ENCODE results near the gene ZYG11B. TPM values are rescaled to one million over a fixed set of nuclear protein-coding genes. Genes with fewer than 3 reads are reported as not detected.
"Not testable (repeated sequence)": the region's sequence is repeated elsewhere in the genome, so short reads cannot be mapped to it uniquely, and the experiment has no call there.

ZYG11B gene
- total RNA-seq, 1 experiment from 2014 or later: 20.6 TPM

GRCh38 chr1:52842643-52843310 is 116.5 kb downstream of the ZYG11B start, which contains the start of gene ZYG11A:
Gene ZYG11A, plus strand, starts transcription at chr1:52842760. Its CDS starts 124 bp downstream, at chr1:52842884.
- Histone ChIP-seq H4K5ac (ENCODE audit: insufficient read length, low read depth, low read length) (no peak within 1 kb of the TSS), H3K9ac (ENCODE audit: extremely low read depth, insufficient read length, low read length) (no peak within 1 kb of the TSS), H4K8ac (replicated peaks; ENCODE audit: insufficient read length, low read depth, low read length) (no peak within 1 kb of the TSS), H4K20me1 (ENCODE audit: control insufficient read depth, insufficient read depth, insufficient read length) (no peaks in the 10 kb centered on the region), H2BK120ac (ENCODE audit: low read depth, low read length, poor library complexity, severe bottlenecking) (no peak within 1 kb of the TSS), H2BK12ac (ENCODE audit: insufficient read length, low read depth, low read length) (no peak within 1 kb of the TSS), H3K23me2 (ENCODE audit: insufficient read length, low read depth, low read length, poor library complexity, severe bottlenecking) (peaks cover 10% of the 10 kb centered on the region), H3K4me2 (ENCODE audit: insufficient read depth, insufficient read length, low read length) (peak within 1 kb of the TSS; percentile 63), H3K4ac (ENCODE audit: low read depth, low read length) (no peak within 1 kb of the TSS), H3K27ac (ENCODE audit: insufficient read length, low read depth, low read length) (no peak within 1 kb of the TSS), H2AFZ (ENCODE audit: low read length) (no peak within 1 kb of the TSS), H3K14ac (ENCODE audit: insufficient read depth, low read length) (peak within 1 kb of the TSS; percentile 27), H2BK20ac (ENCODE audit: low read depth, low read length, poor library complexity, severe bottlenecking) (no peak within 1 kb of the TSS), H2BK5ac (ENCODE audit: insufficient read length, low read length) (no peak within 1 kb of the TSS), H3K56ac (ENCODE audit: insufficient read length, low read depth, low read length) (no peak within 1 kb of the TSS), H3K18ac (ENCODE audit: insufficient read length, low read depth, low read length) (no peak within 1 kb of the TSS), H4K91ac (ENCODE audit: insufficient read length, low read depth, low read length) (no peak within 1 kb of the TSS), H3K79me1 (ENCODE audit: insufficient read depth, low read depth, low read length, poor library complexity, severe bottlenecking) (no peaks in the 10 kb centered on the region), H2BK15ac (ENCODE audit: low read depth, low read length) (no peak within 1 kb of the TSS), H3K23ac (ENCODE audit: insufficient read length, low read depth, low read length) (no peak within 1 kb of the TSS), H3K79me2 (ENCODE audit: insufficient read depth, low read length) (no peaks in the 10 kb centered on the region), H3T11ph (ENCODE audit: low read length) (no peak within 1 kb of the TSS), H3K9me3 (ENCODE audit: control insufficient read depth, low read depth, low read length) (no peaks in the 10 kb centered on the region), H3K4me1 (ENCODE audit: insufficient read depth, low read length) (no peaks in the 10 kb centered on the region), H3K27me3 (ENCODE audit: insufficient read depth, low read length) (peaks cover 4% of the 10 kb centered on the region; the same call in 1 of the 2 replicates), H2AK5ac (ENCODE audit: insufficient read length, low read length) (no peak within 1 kb of the TSS)
- DNase-seq: peak; percentile 90
- WGBS (ENCODE audit: extremely low coverage, insufficient read length, low lambda C conversion rate): no CpG with 5 or more reads among the region's 88 CpGs
- Mint-ChIP-seq H3K36me3 (ENCODE audit: insufficient read depth in 1 of 3, low read depth in 3 of 3) (no peaks in the 10 kb centered on the region), H3K4me1 (peaks cover 5 to 8% of the 10 kb centered on the region in 2 experiments; a peak in 3 of 4 replicates), H3K9me3 (no peaks in the 10 kb centered on the region), H3K27me3 (ENCODE audit: low read depth) (peaks cover 46% of the 10 kb centered on the region), H3K4me3 (peak within 1 kb of the TSS; percentile 63 to 79), H3K27ac (no peak within 1 kb of the TSS)
- TF ChIP-seq CTCF (conservative IDR thresholded peaks at IDR 0.05): peak; percentile 35; the same call in 2 of the 3 replicates

- not testable (repeated sequence) for H3K14ac ChIP-seq (ENCODE audit: insufficient read depth, low read length); H3K36me3 Mint-ChIP-seq (ENCODE audit: insufficient read depth in 1 of 3, low read depth in 3 of 3); H4K20me1 ChIP-seq (ENCODE audit: control insufficient read depth, insufficient read depth, insufficient read length); H3K4me1 ChIP-seq (ENCODE audit: insufficient read depth, low read length); H3K27ac Mint-ChIP-seq; DNase-seq; H2AK5ac ChIP-seq (ENCODE audit: insufficient read length, low read length); H4K91ac ChIP-seq (ENCODE audit: insufficient read length, low read depth, low read length); H3K79me1 ChIP-seq (ENCODE audit: insufficient read depth, low read depth, low read length, poor library complexity, severe bottlenecking); H2BK120ac ChIP-seq (ENCODE audit: low read depth, low read length, poor library complexity, severe bottlenecking); H3K27me3 ChIP-seq (ENCODE audit: insufficient read depth, low read length); H3K4me3 Mint-ChIP-seq; H2AFZ ChIP-seq (ENCODE audit: low read length); H3K4me1 Mint-ChIP-seq; H3T11ph ChIP-seq (ENCODE audit: low read length); H2BK5ac ChIP-seq (ENCODE audit: insufficient read length, low read length); H3K4me2 ChIP-seq (ENCODE audit: insufficient read depth, insufficient read length, low read length); H2BK12ac ChIP-seq (ENCODE audit: insufficient read length, low read depth, low read length); H4K8ac ChIP-seq (replicated peaks; ENCODE audit: insufficient read length, low read depth, low read length); H3K79me2 ChIP-seq (ENCODE audit: insufficient read depth, low read length); H3K9me3 Mint-ChIP-seq; H2BK20ac ChIP-seq (ENCODE audit: low read depth, low read length, poor library complexity, severe bottlenecking); H3K23ac ChIP-seq (ENCODE audit: insufficient read length, low read depth, low read length); H3K27ac ChIP-seq (ENCODE audit: insufficient read length, low read depth, low read length); H3K4ac ChIP-seq (ENCODE audit: low read depth, low read length); H3K18ac ChIP-seq (ENCODE audit: insufficient read length, low read depth, low read length); H4K5ac ChIP-seq (ENCODE audit: insufficient read length, low read depth, low read length); H3K56ac ChIP-seq (ENCODE audit: insufficient read length, low read depth, low read length); H3K9me3 ChIP-seq (ENCODE audit: control insufficient read depth, low read depth, low read length); H2BK15ac ChIP-seq (ENCODE audit: low read depth, low read length); H3K9ac ChIP-seq (ENCODE audit: extremely low read depth, insufficient read length, low read length)
- H3K27me3 Mint-ChIP-seq (ENCODE audit: low read depth): peaks cover 49% of the 10 kb centered on the region
- WGBS (ENCODE audit: extremely low coverage, insufficient read length, low lambda C conversion rate): no CpG with 5 or more reads among the region's 6 CpGs
- peaks cover 10% of the 10 kb centered on the region for H3K23me2 ChIP-seq (ENCODE audit: insufficient read length, low read depth, low read length, poor library complexity, severe bottlenecking)
Measured at GRCh38 chr1:52845119-52845518, 118.9 kb downstream of the ZYG11B start.

Data from H9 (cell line).